OCI-LY3 (cell line): ENCODE measurements around the gene LIN28A.
"Not testable (repeated sequence)": the region's sequence is repeated elsewhere in the genome, so short reads cannot be mapped to it uniquely, and the experiment has no call there.

Experiments
- H2AFZ ChIP-seq: fragments of 200-600, 300-600 bp; shearing (Covaris generic); 2 replicates; pipeline ENCODE4 v1.6.0; 2014; ENCODE audit warnings: antibody characterized with exemption, low read depth, low read length
- H3K27ac ChIP-seq: fragments of 200-600, 300-600 bp; sonication (generic); 2 replicates; pipeline ENCODE4 v1.5.1; 2014; ENCODE audit warnings: mild to moderate bottlenecking, low read length, moderate library complexity, mixed read lengths
- H3K27me3 ChIP-seq: fragments of 200-600, 300-600 bp; sonication (generic); 2 replicates; pipeline ENCODE4 v1.6.1; 2014; ENCODE audit warnings: low read depth, low read length, mixed read lengths
- H3K36me3 ChIP-seq: fragments of 200-600, 300-600 bp; sonication (generic); replicated peaks from 2 replicates; pipeline ENCODE3; 2014; ENCODE audit warnings: low read depth, low read length, mixed read lengths
- H3K4me1 ChIP-seq: fragments of 300-600, 200-600 bp; sonication (generic); 2 replicates; pipeline ENCODE4 v1.6.1; 2014; ENCODE audit warnings: low read length, mixed read lengths
- H3K4me2 ChIP-seq: fragments of 200-600, 300-600 bp; sonication (generic); 2 replicates; pipeline ENCODE4 v1.6.1; 2014; ENCODE audit warnings: low read length, mixed read lengths
- H3K4me3 ChIP-seq: fragments of 300-600, 200-600 bp; sonication (generic); 2 replicates; pipeline ENCODE4 v1.5.1; 2014; ENCODE audit warnings: antibody characterized with exemption, mild to moderate bottlenecking, low read length, moderate library complexity
- H3K79me2 ChIP-seq: fragments of 300-600, 200-600 bp; shearing (Covaris generic); 2 replicates; pipeline ENCODE4 v1.6.1; 2014; ENCODE audit warnings: mild to moderate bottlenecking, low read length, mixed read lengths
- H3K9ac ChIP-seq: fragments of 300-600, 200-600 bp; shearing (Covaris generic); 2 replicates; pipeline ENCODE4 v1.6.0; 2014; ENCODE audit warnings: mild to moderate bottlenecking, low read length, moderate library complexity
- H3K9me3 ChIP-seq: fragments of 200-600, 300-600 bp; shearing (Covaris generic); 2 replicates; pipeline ENCODE4 v1.6.1; 2014; ENCODE audit warnings: low read length, mixed read lengths; ENCODE audit not compliant: insufficient read depth
- H4K20me1 ChIP-seq: fragments of 200-600, 300-600 bp; sonication (generic); 2 replicates; pipeline ENCODE4 v1.6.1; 2016; ENCODE audit warnings: low read length, mixed read lengths; ENCODE audit not compliant: insufficient read depth
- CTCF ChIP-seq: fragments of 200-600, 300-600 bp; sonication (generic); IDR thresholded peaks from 2 replicates; pipeline ENCODE4 v1.5.1; 2014; ENCODE audit warnings: antibody characterized with exemption, low read length, low read depth
- EZH2phosphoT487 ChIP-seq: fragments of 200-600 bp; shearing (Covaris generic); IDR thresholded peaks from 2 replicates; pipeline ENCODE4 v1.6.1; 2018; ENCODE audit warnings: antibody characterized with exemption, mixed run types, low read depth

Gene LIN28A

DNA sequence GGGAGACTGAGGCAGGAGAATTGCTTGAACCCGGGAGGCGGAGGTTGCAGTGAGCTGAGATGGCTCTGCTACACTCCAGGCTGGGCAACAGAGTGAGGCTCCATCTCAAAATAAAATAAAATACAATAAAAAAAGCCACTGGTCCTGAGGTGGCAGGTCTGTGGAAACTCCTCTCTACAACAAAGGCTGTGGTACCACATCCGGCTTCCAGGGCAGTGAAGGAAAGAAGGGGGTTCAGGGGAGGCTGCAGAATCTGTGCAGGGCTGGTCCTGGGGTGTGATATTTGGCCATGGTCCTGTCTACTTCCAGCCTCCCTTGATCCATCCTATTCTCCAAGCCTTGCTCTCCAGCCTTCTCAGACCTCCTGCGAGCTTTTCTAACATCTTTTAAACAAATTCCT lies 37.3 kb upstream of the LIN28A start:
- no peak overlapping the region for H3K27ac ChIP-seq
- H3K9me3 ChIP-seq, result no peaks in the 10 kb centered on the region
- no peak for TF ChIP-seq EZH2phosphoT487
- no peak for TF ChIP-seq CTCF
- no peaks in the 10 kb centered on the region for H4K20me1 ChIP-seq
- no peak overlapping the region for H3K9ac ChIP-seq
- H3K79me2 ChIP-seq, result no peaks in the 10 kb centered on the region
- H2AFZ ChIP-seq, result no peak overlapping the region
- no peaks in the 10 kb centered on the region for H3K27me3 ChIP-seq
- H3K4me2 ChIP-seq, result no peak overlapping the region
- H3K36me3 ChIP-seq, result no peaks in the 10 kb centered on the region
- no peaks in the 10 kb centered on the region for H3K4me1 ChIP-seq
- H3K4me3 ChIP-seq, result no peak overlapping the region

- Histone ChIP-seq H3K4me1 (no peaks in the 10 kb centered on the region), H3K9me3 (no peaks in the 10 kb centered on the region), H2AFZ (no peak overlapping the region), H3K36me3 (no peaks in the 10 kb centered on the region), H3K4me3 (no peak overlapping the region), H4K20me1 (no peaks in the 10 kb centered on the region), H3K27ac (no peak overlapping the region), H3K9ac (no peak overlapping the region), H3K79me2 (no peaks in the 10 kb centered on the region), H3K27me3 (no peaks in the 10 kb centered on the region), H3K4me2 (no peak overlapping the region)
- TF ChIP-seq EZH2phosphoT487 (no peak), CTCF (no peak)
These were observed 36.8 kb upstream of the LIN28A start for GRCh38 chr1:26373789-26374188.

GRCh38 chr1:26374361-26374760 lies 36.3 kb upstream of the LIN28A start:
- H3K9ac ChIP-seq, H3K4me1 ChIP-seq, H3K4me3 ChIP-seq, H3K27ac ChIP-seq, H3K36me3 ChIP-seq, H4K20me1 ChIP-seq, H3K79me2 ChIP-seq, H3K9me3 ChIP-seq, H3K4me2 ChIP-seq, H2AFZ ChIP-seq, H3K27me3 ChIP-seq: not testable (repeated sequence)

GRCh38 chr1:26375081-26375480 lies 35.5 kb upstream of the LIN28A start:
- Histone ChIP-seq H3K9me3 (no peaks in the 10 kb centered on the region), H3K79me2 (no peaks in the 10 kb centered on the region), H4K20me1 (no peaks in the 10 kb centered on the region), H3K4me1 (no peaks in the 10 kb centered on the region), H3K27ac (no peak overlapping the region), H3K4me2 (no peak overlapping the region), H3K4me3 (no peak overlapping the region), H3K27me3 (no peaks in the 10 kb centered on the region), H2AFZ (no peak overlapping the region), H3K9ac (no peak overlapping the region), H3K36me3 (no peaks in the 10 kb centered on the region)
- TF ChIP-seq EZH2phosphoT487 (no peak), CTCF (no peak)

GRCh38 chr1:26376050-26376449 lies 34.6 kb upstream of the LIN28A start:
- Histone ChIP-seq H2AFZ (no peak overlapping the region), H3K79me2 (no peaks in the 10 kb centered on the region), H3K4me2 (no peak overlapping the region), H3K9me3 (no peaks in the 10 kb centered on the region), H3K4me1 (no peaks in the 10 kb centered on the region), H3K9ac (no peak overlapping the region), H3K27me3 (no peaks in the 10 kb centered on the region), H3K36me3 (no peaks in the 10 kb centered on the region), H3K4me3 (no peak overlapping the region), H4K20me1 (no peaks in the 10 kb centered on the region), H3K27ac (no peak overlapping the region)
- TF ChIP-seq EZH2phosphoT487 (no peak), CTCF (no peak)
